Measurements from ENCODE around the gene C12orf75. TPM values are rescaled to one million over a fixed set of nuclear protein-coding genes. Genes with fewer than 3 reads are reported as not detected.
"Not testable (repeated sequence)": the region's sequence is repeated elsewhere in the genome, so short reads cannot be mapped to it uniquely, and the experiment has no call there.

C12orf75 gene
- total RNA-seq, 1 donor from 2014 or later: 1.1 TPM

- H3K4me3 ChIP-seq; H3K36me3 ChIP-seq; DNase-seq; H3K27me3 ChIP-seq (ENCODE audit: low read depth); H3K4me1 ChIP-seq; H3K27ac ChIP-seq (replicated peaks); intact Hi-C loops (cut with micrococcal nuclease): not testable (repeated sequence)
- H3K9me3 ChIP-seq (replicated peaks): peaks cover 18% of the 10 kb centered on the region
These were observed 21.7 kb upstream of the C12orf75 start for GRCh38 chr12:105308839-105309238.

GRCh38 chr12:105309384-105309783, 21.1 kb upstream of the C12orf75 start:
- intact Hi-C loops (cut with micrococcal nuclease); H3K4me3 ChIP-seq; H3K36me3 ChIP-seq; H3K27ac ChIP-seq (replicated peaks); H3K4me1 ChIP-seq; H3K27me3 ChIP-seq (ENCODE audit: low read depth); DNase-seq: not testable (repeated sequence)
- peaks cover 24% of the 10 kb centered on the region for H3K9me3 ChIP-seq (replicated peaks)

- H3K4me1 ChIP-seq; H3K4me3 ChIP-seq; DNase-seq; H3K36me3 ChIP-seq; H3K27ac ChIP-seq (replicated peaks); intact Hi-C loops (cut with micrococcal nuclease); H3K27me3 ChIP-seq (ENCODE audit: low read depth): not testable (repeated sequence)
- H3K9me3 ChIP-seq (replicated peaks): peaks cover 26% of the 10 kb centered on the region
These were observed 19.9 kb upstream of the C12orf75 start for GRCh38 chr12:105310476-105311085.

GRCh38 chr12:105311936-105312335, 18.6 kb upstream of the C12orf75 start:
- not testable (repeated sequence) for H3K36me3 ChIP-seq

GRCh38 chr12:105313755-105314154, 16.7 kb upstream of the C12orf75 start:
- H3K27me3 ChIP-seq (ENCODE audit: low read depth); H3K27ac ChIP-seq (replicated peaks); H3K4me1 ChIP-seq: not testable (repeated sequence)

More at GRCh38 chr12:105311936-105312335, 18.6 kb upstream of the C12orf75 start:
- H3K27ac ChIP-seq (replicated peaks); H3K4me1 ChIP-seq; H3K4me3 ChIP-seq; DNase-seq; H3K27me3 ChIP-seq (ENCODE audit: low read depth); intact Hi-C loops (cut with micrococcal nuclease): not testable (repeated sequence)
- peaks cover 26% of the 10 kb centered on the region for H3K9me3 ChIP-seq (replicated peaks)

GRCh38 chr12:105315130-105315529, 15.4 kb upstream of the C12orf75 start:
- Histone ChIP-seq H3K4me1 (no peaks in the 10 kb centered on the region), H3K27me3 (ENCODE audit: low read depth) (no peaks in the 10 kb centered on the region), H3K9me3 (replicated peaks) (peaks cover 15% of the 10 kb centered on the region), H3K27ac (replicated peaks) (no peak overlapping the region), H3K4me3 (no peak overlapping the region), H3K36me3 (no peaks in the 10 kb centered on the region)
- no peak for TF ChIP-seq CTCF (IDR thresholded peaks at IDR 0.05; ENCODE audit: borderline replicate concordance)
- no peak for DNase-seq
- intact Hi-C loops (cut with micrococcal nuclease): no loop called here

More at GRCh38 chr12:105313755-105314154, 16.7 kb upstream of the C12orf75 start:
- DNase-seq; H3K4me3 ChIP-seq; H3K36me3 ChIP-seq; intact Hi-C loops (cut with micrococcal nuclease): not testable (repeated sequence)
- peaks cover 21% of the 10 kb centered on the region for H3K9me3 ChIP-seq (replicated peaks)

- Histone ChIP-seq H3K9me3 (replicated peaks) (peaks cover 15% of the 10 kb centered on the region), H3K36me3 (no peaks in the 10 kb centered on the region), H3K27ac (replicated peaks) (no peak overlapping the region), H3K4me3 (no peak overlapping the region), H3K4me1 (no peaks in the 10 kb centered on the region), H3K27me3 (ENCODE audit: low read depth) (no peaks in the 10 kb centered on the region)
- DNase-seq: no peak
- intact Hi-C loops (cut with micrococcal nuclease): no loop called here
- TF ChIP-seq CTCF (IDR thresholded peaks at IDR 0.05; ENCODE audit: borderline replicate concordance): no peak
These were observed 14.8 kb upstream of the C12orf75 start for GRCh38 chr12:105315726-105316125.

- TF ChIP-seq CTCF (IDR thresholded peaks at IDR 0.05; ENCODE audit: borderline replicate concordance): no peak
- Histone ChIP-seq H3K4me3 (no peak overlapping the region), H3K27me3 (ENCODE audit: low read depth) (no peaks in the 10 kb centered on the region), H3K27ac (replicated peaks) (no peak overlapping the region), H3K9me3 (replicated peaks) (peaks cover 15% of the 10 kb centered on the region), H3K36me3 (no peaks in the 10 kb centered on the region), H3K4me1 (no peaks in the 10 kb centered on the region)
- intact Hi-C loops (cut with micrococcal nuclease): no loop called here
- no peak for DNase-seq
These were observed 13.3 kb upstream of the C12orf75 start for GRCh38 chr12:105316931-105317852.

Data from left ventricle myocardium inferior (tissue), 1 donor.